DMS 273 (cell line): ENCODE measurements around the gene OR5AU1.
A peak's percentile ranks its signal among the peaks of the same experiment; 100 is the strongest.

Experiments used
- DNase-seq: peaks from one replicate; lab custom pipeline; 2025; ENCODE audit not compliant: unreplicated experiment; lab: John Stamatoyannopoulos, UW

The OR5AU1 gene

DNA sequence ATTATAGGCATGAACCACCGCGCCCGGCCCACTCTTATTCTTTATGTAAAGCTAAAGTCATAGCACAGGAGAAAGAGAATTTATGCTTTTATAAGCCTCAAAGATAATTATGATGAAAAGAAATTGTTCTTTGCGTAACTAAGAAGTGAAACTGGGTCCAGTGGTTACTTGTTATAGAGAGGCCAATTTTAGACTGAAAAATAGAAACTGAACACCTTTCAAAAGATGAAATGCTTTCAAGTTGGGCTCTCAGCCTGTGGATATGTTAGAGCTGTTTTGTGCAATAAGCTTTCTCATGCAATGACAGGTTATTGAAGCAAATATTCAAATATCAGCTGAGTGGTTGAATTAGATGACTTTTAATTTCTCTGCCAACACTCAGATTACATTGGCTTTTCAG is 47.1 kb downstream of the OR5AU1 start:
- DNase-seq = no peak

DNA sequence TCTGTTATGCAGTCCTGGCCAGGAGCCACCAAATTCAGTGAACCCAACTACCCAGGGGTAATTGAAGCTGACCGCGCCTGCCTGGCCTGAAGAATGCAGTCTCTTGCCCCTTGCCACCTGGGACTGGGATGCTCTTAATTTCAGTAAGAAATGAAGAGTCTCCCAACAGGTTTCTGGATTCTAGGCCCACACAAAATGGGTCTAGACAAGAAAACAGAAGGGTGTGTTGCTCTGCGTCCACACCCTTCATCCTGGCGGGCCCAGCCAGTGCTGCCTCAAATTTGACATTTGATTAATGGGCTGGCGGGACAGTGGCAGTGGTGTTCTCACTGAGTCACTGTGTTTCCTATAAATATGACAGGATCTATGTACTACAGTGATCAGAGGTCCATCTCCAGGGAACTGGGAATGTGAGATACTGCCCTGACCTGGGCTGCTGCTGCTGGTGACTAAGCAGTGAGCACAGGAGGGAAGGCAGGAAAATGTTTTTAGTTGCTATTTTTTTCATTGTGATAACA is 48.5 kb downstream of the OR5AU1 start:
- peak; percentile 76 for DNase-seq

DNA sequence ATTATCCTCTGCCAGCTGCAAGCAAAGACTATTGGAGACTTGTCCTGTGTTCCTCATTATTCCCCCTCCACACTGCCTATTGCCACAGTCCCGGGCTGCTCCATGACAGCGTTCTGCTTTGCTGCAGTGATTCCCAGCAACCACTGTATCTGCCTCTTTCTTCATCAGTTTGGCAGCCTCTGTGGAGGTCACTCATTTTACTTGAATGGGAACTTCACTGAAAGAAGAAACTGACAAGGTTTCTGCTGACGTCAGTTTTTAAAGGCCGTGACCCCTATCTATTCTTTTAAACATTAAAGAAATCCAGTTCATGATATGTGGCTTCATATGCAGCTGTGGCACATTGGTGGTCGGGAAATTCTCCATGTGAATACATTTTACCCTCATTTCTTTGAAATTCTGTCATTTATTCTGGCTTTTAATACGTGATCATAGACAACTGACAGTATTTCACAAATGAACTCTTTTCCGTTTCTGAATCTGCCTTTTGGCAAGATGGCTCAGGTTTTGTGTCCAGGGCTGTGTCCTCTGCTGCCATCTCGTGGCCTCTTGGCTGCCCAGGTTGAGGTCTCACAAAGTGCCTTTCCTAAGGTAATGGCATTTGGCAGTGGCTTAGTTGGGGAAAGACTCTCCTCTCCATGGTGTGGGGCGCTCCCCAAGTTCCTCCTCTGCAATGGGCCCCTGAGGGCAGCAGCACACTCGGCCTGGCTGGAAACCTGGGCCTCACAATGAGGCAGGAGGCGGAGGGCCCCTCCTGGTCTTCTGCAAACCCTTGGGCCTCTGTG is 49.2 kb downstream of the OR5AU1 start:
- peak; percentile 90 for DNase-seq

DNA sequence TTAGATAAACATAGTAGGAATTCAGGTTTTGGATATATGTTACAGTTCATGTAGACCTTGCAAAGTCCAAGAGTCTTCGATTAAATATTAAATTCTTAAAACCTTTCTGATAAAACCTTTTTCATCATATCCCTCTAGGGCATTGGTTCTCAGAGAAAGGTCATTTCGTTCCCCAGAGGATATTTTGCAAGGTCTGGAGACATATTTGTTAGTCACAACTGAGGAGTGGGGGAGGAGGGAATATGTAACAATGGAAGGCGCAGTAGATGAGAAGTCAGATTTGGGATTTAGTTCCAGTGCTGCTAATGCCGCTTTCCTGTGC is 49.7 kb downstream of the OR5AU1 start:
- DNase-seq = no peak

DNA sequence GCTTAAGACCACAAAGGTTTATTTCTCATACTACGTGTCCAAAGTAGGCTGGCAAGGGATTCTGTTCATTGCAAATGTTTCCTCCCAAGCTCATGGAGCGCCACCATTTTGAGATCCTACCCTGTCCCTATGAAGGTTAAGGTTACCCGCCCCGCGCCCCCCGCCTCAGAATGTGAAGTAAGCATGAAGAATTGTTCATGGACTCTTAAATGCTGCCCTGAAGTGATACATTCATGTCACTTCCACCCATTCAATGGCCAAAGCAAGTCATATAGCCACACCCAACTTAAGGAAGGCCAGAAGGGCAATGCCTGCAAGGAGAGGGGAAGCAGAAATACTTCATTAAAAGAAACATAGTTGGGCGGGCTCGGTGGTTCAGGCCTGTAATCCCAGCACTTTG is 50.8 kb downstream of the OR5AU1 start:
- no peak for DNase-seq
